Liver (tissue), 2 donors: ENCODE measurements around the gene DOCK6.

ENCODE experiments used
- TF ChIP-seq, protein P1 (sequence below): fragments of 150-350 bp; IDR thresholded peaks from 2 replicates; pipeline ENCODE4 v1.5.1; 2017; ENCODE audit warnings: improper control_type of control experiment, low read depth, low read length; ENCODE audit not compliant: missing input control
- TF ChIP-seq, protein P2 (sequence below): IDR thresholded peaks from 2 replicates; pipeline ENCODE4 v1.6.1; 2016; ENCODE audit warnings: antibody characterized with exemption
- donor health status: healthy.

- TF ChIP-seq, protein P1, sequence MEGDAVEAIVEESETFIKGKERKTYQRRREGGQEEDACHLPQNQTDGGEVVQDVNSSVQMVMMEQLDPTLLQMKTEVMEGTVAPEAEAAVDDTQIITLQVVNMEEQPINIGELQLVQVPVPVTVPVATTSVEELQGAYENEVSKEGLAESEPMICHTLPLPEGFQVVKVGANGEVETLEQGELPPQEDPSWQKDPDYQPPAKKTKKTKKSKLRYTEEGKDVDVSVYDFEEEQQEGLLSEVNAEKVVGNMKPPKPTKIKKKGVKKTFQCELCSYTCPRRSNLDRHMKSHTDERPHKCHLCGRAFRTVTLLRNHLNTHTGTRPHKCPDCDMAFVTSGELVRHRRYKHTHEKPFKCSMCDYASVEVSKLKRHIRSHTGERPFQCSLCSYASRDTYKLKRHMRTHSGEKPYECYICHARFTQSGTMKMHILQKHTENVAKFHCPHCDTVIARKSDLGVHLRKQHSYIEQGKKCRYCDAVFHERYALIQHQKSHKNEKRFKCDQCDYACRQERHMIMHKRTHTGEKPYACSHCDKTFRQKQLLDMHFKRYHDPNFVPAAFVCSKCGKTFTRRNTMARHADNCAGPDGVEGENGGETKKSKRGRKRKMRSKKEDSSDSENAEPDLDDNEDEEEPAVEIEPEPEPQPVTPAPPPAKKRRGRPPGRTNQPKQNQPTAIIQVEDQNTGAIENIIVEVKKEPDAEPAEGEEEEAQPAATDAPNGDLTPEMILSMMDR = no peak
- TF ChIP-seq, protein P2, sequence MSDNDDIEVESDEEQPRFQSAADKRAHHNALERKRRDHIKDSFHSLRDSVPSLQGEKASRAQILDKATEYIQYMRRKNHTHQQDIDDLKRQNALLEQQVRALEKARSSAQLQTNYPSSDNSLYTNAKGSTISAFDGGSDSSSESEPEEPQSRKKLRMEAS = no peak
Measured at GRCh38 chr19:11179716-11180297, 82.5 kb downstream of the DOCK6 start.
